BE2C (cell line): ENCODE results near the gene PLA2G4B. TPM values are rescaled to one million over a fixed set of nuclear protein-coding genes. Genes with fewer than 3 reads are reported as not detected.

Experiments
- DNase-seq: peaks from one replicate; pipeline ENCODE4 v3.0.0-alpha.2; 2020
- H3K27me3 ChIP-seq: fragments of 250-450 bp; sonication (Bioruptor Pico); 2 replicates; pipeline ENCODE4 v1.5.1; 2020; ENCODE audit warnings: mild to moderate bottlenecking
- H3K36me3 ChIP-seq: fragments of 250-450 bp; sonication (Bioruptor Pico); 2 replicates; pipeline ENCODE4 v1.5.1; 2020; ENCODE audit warnings: mild to moderate bottlenecking
- H3K4me1 ChIP-seq: fragments of 250-450 bp; sonication (Bioruptor Pico); 2 replicates; pipeline ENCODE4 v1.5.1; 2020
- H3K4me3 ChIP-seq: 2 replicates; pipeline ENCODE4 v1.5.1; 2011; ENCODE audit warnings: low read depth, low read length
- H3K9me3 ChIP-seq: fragments of 250-450 bp; sonication (Bioruptor Pico); 2 replicates; pipeline ENCODE4 v1.5.1; 2020
- polyA plus RNA-seq: library from polyadenylated mRNA; unstranded; fragments of >200 nt; gene quantifications from one replicate; pipeline ENCODE4 v1.2.1, GENCODE V29; 2012; ENCODE audit warnings: low read depth, missing spikeins; ENCODE audit not compliant: insufficient read length, insufficient read depth
- TF ChIP-seq, protein P1 (sequence below): IDR thresholded peaks from 2 replicates; pipeline ENCODE4 v1.5.1; 2012; ENCODE audit warnings: mild to moderate bottlenecking, low read depth, low read length

The PLA2G4B gene, protein sequence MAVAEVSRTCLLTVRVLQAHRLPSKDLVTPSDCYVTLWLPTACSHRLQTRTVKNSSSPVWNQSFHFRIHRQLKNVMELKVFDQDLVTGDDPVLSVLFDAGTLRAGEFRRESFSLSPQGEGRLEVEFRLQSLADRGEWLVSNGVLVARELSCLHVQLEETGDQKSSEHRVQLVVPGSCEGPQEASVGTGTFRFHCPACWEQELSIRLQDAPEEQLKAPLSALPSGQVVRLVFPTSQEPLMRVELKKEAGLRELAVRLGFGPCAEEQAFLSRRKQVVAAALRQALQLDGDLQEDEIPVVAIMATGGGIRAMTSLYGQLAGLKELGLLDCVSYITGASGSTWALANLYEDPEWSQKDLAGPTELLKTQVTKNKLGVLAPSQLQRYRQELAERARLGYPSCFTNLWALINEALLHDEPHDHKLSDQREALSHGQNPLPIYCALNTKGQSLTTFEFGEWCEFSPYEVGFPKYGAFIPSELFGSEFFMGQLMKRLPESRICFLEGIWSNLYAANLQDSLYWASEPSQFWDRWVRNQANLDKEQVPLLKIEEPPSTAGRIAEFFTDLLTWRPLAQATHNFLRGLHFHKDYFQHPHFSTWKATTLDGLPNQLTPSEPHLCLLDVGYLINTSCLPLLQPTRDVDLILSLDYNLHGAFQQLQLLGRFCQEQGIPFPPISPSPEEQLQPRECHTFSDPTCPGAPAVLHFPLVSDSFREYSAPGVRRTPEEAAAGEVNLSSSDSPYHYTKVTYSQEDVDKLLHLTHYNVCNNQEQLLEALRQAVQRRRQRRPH
- 2.7 TPM for polyA plus RNA-seq

DNA sequence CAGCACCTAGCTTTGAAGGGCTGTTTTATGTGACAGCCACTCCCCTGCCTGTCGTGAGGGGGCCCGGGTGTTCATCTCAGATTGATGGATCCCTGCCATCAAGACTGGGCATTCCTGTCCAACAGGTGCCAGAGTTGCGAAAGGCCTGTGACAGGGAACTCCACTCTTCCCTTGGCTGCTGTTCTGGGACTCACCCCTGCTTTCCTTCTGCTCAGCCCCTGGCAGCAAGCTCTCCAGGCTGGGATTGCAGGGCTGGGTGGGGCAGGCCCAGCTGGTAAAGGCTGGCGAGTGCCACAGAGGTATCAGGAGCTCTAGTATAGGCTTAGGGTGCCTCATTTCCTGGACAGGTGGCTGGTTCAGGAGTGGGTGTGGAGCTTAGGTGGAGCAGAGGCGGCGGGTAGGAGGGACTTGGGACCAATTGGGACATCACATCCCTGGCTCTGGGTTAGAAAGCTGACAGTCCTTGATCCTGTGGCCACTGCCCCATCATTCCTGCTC, at the start of gene PLA2G4B:
PLA2G4B (plus strand) TSS at position 448 of the 498 bp plus-strand sequence. CDS start 67 bp downstream, outside the sequence.
- TF ChIP-seq, protein P1, sequence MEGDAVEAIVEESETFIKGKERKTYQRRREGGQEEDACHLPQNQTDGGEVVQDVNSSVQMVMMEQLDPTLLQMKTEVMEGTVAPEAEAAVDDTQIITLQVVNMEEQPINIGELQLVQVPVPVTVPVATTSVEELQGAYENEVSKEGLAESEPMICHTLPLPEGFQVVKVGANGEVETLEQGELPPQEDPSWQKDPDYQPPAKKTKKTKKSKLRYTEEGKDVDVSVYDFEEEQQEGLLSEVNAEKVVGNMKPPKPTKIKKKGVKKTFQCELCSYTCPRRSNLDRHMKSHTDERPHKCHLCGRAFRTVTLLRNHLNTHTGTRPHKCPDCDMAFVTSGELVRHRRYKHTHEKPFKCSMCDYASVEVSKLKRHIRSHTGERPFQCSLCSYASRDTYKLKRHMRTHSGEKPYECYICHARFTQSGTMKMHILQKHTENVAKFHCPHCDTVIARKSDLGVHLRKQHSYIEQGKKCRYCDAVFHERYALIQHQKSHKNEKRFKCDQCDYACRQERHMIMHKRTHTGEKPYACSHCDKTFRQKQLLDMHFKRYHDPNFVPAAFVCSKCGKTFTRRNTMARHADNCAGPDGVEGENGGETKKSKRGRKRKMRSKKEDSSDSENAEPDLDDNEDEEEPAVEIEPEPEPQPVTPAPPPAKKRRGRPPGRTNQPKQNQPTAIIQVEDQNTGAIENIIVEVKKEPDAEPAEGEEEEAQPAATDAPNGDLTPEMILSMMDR: no peak
- no peak within 1 kb of the TSS for H3K4me3 ChIP-seq

DNA sequence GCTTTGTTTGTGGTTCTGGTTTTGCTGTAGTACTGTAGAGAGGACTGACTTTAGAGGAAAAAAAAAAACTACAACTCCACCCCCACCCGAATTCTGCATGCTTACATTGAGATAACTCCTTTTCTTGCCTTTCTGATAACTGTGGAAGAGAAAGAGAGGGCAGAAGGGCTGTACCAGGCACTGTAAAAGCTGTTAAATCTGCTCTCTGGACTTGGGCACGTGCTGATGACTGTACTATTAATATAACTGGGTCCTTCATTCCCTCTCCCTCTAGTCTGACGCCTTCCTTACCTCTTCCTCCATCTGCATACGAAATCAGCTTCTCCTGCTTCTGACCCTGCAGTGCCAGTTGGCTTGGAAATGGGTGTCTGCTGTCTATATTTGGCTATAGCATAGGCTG, 49.4 kb upstream of the PLA2G4B start:
- Histone ChIP-seq H3K4me3 (no peak overlapping the region), H3K27me3 (no peaks in the 10 kb centered on the region), H3K36me3 (no peaks in the 10 kb centered on the region; the same call in 1 of the 2 replicates), H3K9me3 (no peaks in the 10 kb centered on the region), H3K4me1 (peaks cover 9% of the 10 kb centered on the region)
- no peak for DNase-seq
- TF ChIP-seq, protein P1: no peak

More for the DNA sequence above, at the start of gene PLA2G4B:
- Histone ChIP-seq H3K36me3 (no peaks in the 10 kb centered on the region), H3K27me3 (no peaks in the 10 kb centered on the region), H3K4me1 (peaks cover 7% of the 10 kb centered on the region), H3K9me3 (no peaks in the 10 kb centered on the region)
- DNase-seq: no peak

DNA sequence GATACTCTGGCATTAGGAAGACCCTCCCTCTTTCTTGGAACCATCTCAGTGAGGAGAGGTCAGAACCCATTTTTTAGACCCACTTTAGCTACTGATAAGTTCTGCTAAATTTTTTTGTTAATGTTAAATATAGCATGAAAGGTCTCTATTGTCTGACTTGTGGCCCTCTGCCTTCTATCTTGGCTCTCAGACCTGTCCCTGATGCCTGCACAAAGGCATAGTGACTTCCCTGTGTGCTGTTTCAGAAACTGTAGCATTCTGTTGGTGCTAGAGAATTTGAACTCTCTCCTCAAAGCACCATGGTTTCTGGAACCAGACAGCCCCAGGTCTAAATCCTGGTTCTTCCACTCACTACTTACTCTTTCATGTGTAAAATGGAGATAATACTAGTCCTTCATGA, 49.0 kb upstream of the PLA2G4B start:
- TF ChIP-seq, protein P1: no peak
- Histone ChIP-seq H3K9me3 (no peaks in the 10 kb centered on the region), H3K36me3 (no peaks in the 10 kb centered on the region; the same call in 1 of the 2 replicates), H3K27me3 (no peaks in the 10 kb centered on the region), H3K4me3 (no peak overlapping the region), H3K4me1 (peaks cover 9% of the 10 kb centered on the region)
- DNase-seq: no peak

DNA sequence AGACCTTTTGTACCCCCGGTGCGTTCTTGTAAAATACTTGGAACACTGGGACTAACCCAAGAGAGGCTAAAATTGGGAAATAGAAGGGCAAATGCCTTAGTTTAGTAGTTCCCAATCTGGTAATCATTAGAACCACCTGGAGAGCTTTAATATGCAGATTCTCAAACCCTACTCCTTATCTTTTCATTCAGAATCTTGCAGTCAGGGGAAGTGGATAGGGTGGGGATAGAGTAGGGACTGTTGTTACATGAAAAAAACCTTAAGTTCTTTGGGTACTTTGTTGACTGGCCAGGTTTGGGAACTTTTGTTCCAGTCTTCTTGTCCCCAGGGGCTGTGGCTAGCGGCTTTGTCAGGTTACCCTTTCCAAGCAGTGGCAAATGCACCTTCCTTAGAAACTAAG, 48.5 kb upstream of the PLA2G4B start:
- TF ChIP-seq, protein P1: no peak
- no peak overlapping the region for H3K4me3 ChIP-seq
- DNase-seq: no peak
- no peaks in the 10 kb centered on the region for H3K27me3 ChIP-seq
- H3K36me3 ChIP-seq: no peaks in the 10 kb centered on the region; the same call in 1 of the 2 replicates
- H3K9me3 ChIP-seq: no peaks in the 10 kb centered on the region
- H3K4me1 ChIP-seq: peaks cover 9% of the 10 kb centered on the region

DNA sequence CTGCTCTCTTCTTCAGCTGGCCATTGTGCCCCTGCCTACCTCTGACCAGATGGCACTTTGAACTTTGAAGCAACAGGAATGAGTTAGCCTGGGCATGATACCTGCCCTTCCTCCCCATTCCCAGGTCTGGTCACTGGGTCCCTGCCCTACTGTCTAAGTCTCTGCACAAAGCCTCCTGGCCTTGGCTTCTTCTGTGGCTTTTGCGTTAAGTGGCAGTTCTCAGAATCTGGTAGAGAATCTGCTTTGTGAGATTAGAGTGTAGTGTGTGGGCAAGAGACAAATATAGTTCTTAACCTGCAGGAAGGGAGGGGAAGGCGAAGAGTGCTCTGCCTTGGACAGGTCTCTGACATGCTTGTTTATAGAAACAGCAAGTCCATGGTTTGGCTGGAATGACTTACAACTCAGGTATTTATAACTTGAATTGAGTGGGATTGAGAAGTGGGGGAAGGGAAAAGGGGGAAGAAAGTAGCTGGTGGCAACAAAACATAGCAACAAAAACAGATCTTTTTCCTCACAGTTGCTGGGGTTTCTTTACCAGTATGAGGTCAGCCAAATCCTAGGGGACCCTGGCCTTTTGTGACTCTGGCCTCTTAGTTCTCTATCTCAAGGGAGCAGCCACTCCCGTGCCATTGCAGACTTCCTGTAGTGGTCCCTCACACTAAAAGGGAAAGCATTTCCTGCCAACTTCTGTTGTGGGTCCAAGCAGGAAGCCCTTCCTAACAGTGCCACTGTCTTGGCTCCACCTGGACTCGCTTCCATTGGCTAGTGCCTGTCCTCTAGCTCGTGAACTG, 47.7 kb upstream of the PLA2G4B start:
- H3K36me3 ChIP-seq: no peaks in the 10 kb centered on the region; the same call in 1 of the 2 replicates

More for the DNA sequence above, 47.7 kb upstream of the PLA2G4B start:
- TF ChIP-seq, protein P1: no peak
- no peak for DNase-seq
- H3K9me3 ChIP-seq: no peaks in the 10 kb centered on the region
- H3K27me3 ChIP-seq: no peaks in the 10 kb centered on the region
- H3K4me3 ChIP-seq: no peak overlapping the region
- H3K4me1 ChIP-seq: peaks cover 9% of the 10 kb centered on the region
